ENCODE results near the gene C19orf81.
A peak's percentile ranks its signal among the peaks of the same experiment; 100 is the strongest.

The C19orf81 gene

GRCh38 chr19:50706387-50706786, 57.1 kb downstream of the C19orf81 start:
- POLR2A ChIA-PET, result no interaction called here
- TF ChIP-seq ZNF658 (tag by site-specific recombination; IDR thresholded peaks at IDR 0.05) (no peak), RBAK (tag by site-specific recombination; IDR thresholded peaks at IDR 0.05) (no peak), ZNF148 (tag by site-specific recombination; IDR thresholded peaks at IDR 0.05; ENCODE audit: borderline replicate concordance) (no peak), ZXDB (tag by site-specific recombination; IDR thresholded peaks at IDR 0.05) (no peak), ZNF623 (tag by site-specific recombination; IDR thresholded peaks at IDR 0.05) (peak; percentile 99), ZNF398 (tag by site-specific recombination; IDR thresholded peaks at IDR 0.05) (no peak), OSR2 (tag by site-specific recombination; IDR thresholded peaks at IDR 0.05) (no peak), ZNF280D (tag by site-specific recombination; IDR thresholded peaks at IDR 0.05) (0 out of 2 replicates have a peak, but pooled peaks have one; percentile 43), ZNF18 (tag by site-specific recombination; IDR thresholded peaks at IDR 0.05) (no peak)

GRCh38 chr19:50708179-50708879, 59.1 kb downstream of the C19orf81 start:
- Histone ChIP-seq H3K36me3 (ENCODE audit: control insufficient read depth in 2 of 2, insufficient read depth in 1 of 2, low read length in 2 of 2) (no peaks in the 10 kb centered on the region), H3K4me3 (ENCODE audit: low read depth, low read length) (no peak overlapping the region), H3K4me1 (ENCODE audit: control insufficient read depth, insufficient read depth, low read length) (no peaks in the 10 kb centered on the region), H3K27ac (ENCODE audit: extremely low read depth, low read depth, low read length) (no peak overlapping the region), H3K9me3 (ENCODE audit: control insufficient read depth, insufficient read depth, low read depth, low read length) (no peaks in the 10 kb centered on the region)
- ChIA-PET POLR2A (no interaction called here), CTCF (interaction anchor here (0.5 kb wide), 1 partner anchor 56 kb away, joined by 3 read pairs; no protein-coding TSS in a partner anchor)
- no peak for TF ChIP-seq FEZF1 (tag by site-specific recombination; IDR thresholded peaks at IDR 0.05)
- peak; percentile 83; the same call in 1 of the 2 replicates for TF ChIP-seq ZNF24 (tag by site-specific recombination; IDR thresholded peaks at IDR 0.05)
- TF ChIP-seq ZFP3 (tag by site-specific recombination; IDR thresholded peaks at IDR 0.05; ENCODE audit: low read depth), result no peak
- no peak for TF ChIP-seq REPIN1 (tag by site-specific recombination; IDR thresholded peaks at IDR 0.05; ENCODE audit: low read depth)
- TF ChIP-seq PRDM6 (tag by site-specific recombination; IDR thresholded peaks at IDR 0.05), result no peak
- 0 out of 2 replicates have a peak, but pooled peaks have one; percentile 11 for TF ChIP-seq EGR2 (tag by site-specific recombination; IDR thresholded peaks at IDR 0.05; ENCODE audit: low read depth)
- peak; percentile 98 for TF ChIP-seq SCRT2 (tag by site-specific recombination; IDR thresholded peaks at IDR 0.05)
- peak; percentile 97 for TF ChIP-seq SCRT1 (tag by site-specific recombination; IDR thresholded peaks at IDR 0.05; ENCODE audit: borderline replicate concordance)

More at GRCh38 chr19:50706387-50706786, 57.1 kb downstream of the C19orf81 start:
- Histone ChIP-seq H3K9me3 (ENCODE audit: control insufficient read depth, insufficient read depth, low read depth, low read length) (no peaks in the 10 kb centered on the region), H3K4me3 (ENCODE audit: low read depth, low read length) (no peak overlapping the region), H3K4me1 (ENCODE audit: control insufficient read depth, insufficient read depth, low read length) (no peaks in the 10 kb centered on the region), H3K27ac (ENCODE audit: extremely low read depth, low read depth, low read length) (no peak overlapping the region), H3K36me3 (ENCODE audit: control insufficient read depth in 2 of 2, insufficient read depth in 1 of 2, low read length in 2 of 2) (no peaks in the 10 kb centered on the region)
- CTCF ChIA-PET, result interaction anchor here (0.6 to 7.0 kb wide), 13 partner anchors 9 to 267 kb away, joined by 3 to 151 read pairs (median 6); partner anchors contain the start of gene CLEC11A
